Breast epithelium (tissue), 4 donors: ENCODE measurements around the gene RNASE13. TPM values are rescaled to one million over a fixed set of nuclear protein-coding genes. Genes with fewer than 3 reads are reported as not detected.

Experiments
- DNase-seq, 2 donors: peaks; one replicate each; pipeline ENCODE4 v3.0.0-alpha.2; 2019; ENCODE audit warnings: low spot score in 2 of 2
- H3K27ac ChIP-seq, 2 donors: fragments of 200-600 bp; sonication (generic) in 1 of 2; one replicate each; pipeline ENCODE4 v1.5.1; 2016 to 2019; ENCODE audit warnings: mild to moderate bottlenecking in 1 of 2
- H3K27me3 ChIP-seq, 2 donors: fragments of 200-600 bp; sonication (generic) in 1 of 2; one replicate each; pipeline versions ENCODE4 v1.5.1 to v1.6.0; 2017 to 2019; ENCODE audit warnings: control low read depth in 1 of 2, mild to moderate bottlenecking in 1 of 2
- H3K36me3 ChIP-seq: fragments of 200-600 bp; one replicate; pipeline ENCODE4 v1.5.1; 2019
- H3K4me1 ChIP-seq, 2 donors: fragments of 200-600 bp; sonication (generic); one replicate each; pipeline ENCODE4 v1.5.1; 2016 to 2019; ENCODE audit warnings: control low read depth in 1 of 2
- H3K4me3 ChIP-seq, 3 donors: fragments of 200-600 bp; sonication (generic); 1 replicate in 2 of 3; 2 replicates in 1 of 3; pipeline ENCODE4 v1.5.1; 2016 to 2019; ENCODE audit warnings: mild to moderate bottlenecking in 3 of 3, moderate library complexity in 2 of 3
- H3K9me3 ChIP-seq, 2 donors: fragments of 200-600 bp; sonication (generic) in 1 of 2; one replicate each; pipeline ENCODE4 v1.5.1; 2016 to 2019; ENCODE audit warnings: control low read depth in 1 of 2
- CTCF ChIP-seq, 3 donors: fragments of 450-650 bp; IDR thresholded peaks; one replicate each; pipeline ENCODE4 v1.5.1; 2016 to 2017; ENCODE audit warnings: antibody characterized with exemption in 3 of 3, mild to moderate bottlenecking in 3 of 3, moderate library complexity in 3 of 3
- POLR2A ChIP-seq: fragments of 450-650 bp; IDR thresholded peaks from one replicate; pipeline ENCODE4 v1.6.1; 2016; ENCODE audit warnings: antibody characterized with exemption, mild to moderate bottlenecking, moderate library complexity
- POLR2AphosphoS5 ChIP-seq, 3 donors: sonication (generic); formaldehyde crosslinking; IDR thresholded peaks; one replicate each; pipeline ENCODE4 v1.6.1; 2017; ENCODE audit warnings: antibody characterized with exemption in 3 of 3
- intact Hi-C: fragments of 100-400 bp; cut with DNase I; formaldehyde crosslinking; loops from one replicate; pipeline ENCODE4 v1.15.1; 2023; ENCODE audit warnings: low total_unique reads
- total RNA-seq, 3 donors: library from RNA; depleted of rRNA; stranded (reverse); fragments of >200 nt; gene quantifications; one replicate each; pipeline ENCODE4 v1.1.0, GENCODE V29; 2016

The RNASE13 gene
- total RNA-seq, 3 donors from 2014 or later, result not detected

GRCh38 chr14:21057803-21058675, 23.4 kb upstream of the RNASE13 start, which contains the start of gene RNASE8:
TSS of gene RNASE8 (plus strand) at chr14:21057822. CDS start at chr14:21057893, 71 bp downstream.
- DNase-seq, result no peak
- Histone ChIP-seq H3K4me1 (no peaks in the 10 kb centered on the region), H3K9me3 (no peaks in the 10 kb centered on the region), H3K27ac (no peak within 1 kb of the TSS), H3K4me3 (no peak within 1 kb of the TSS), H3K36me3 (no peaks in the 10 kb centered on the region), H3K27me3 (no peaks in the 10 kb centered on the region)
- TF ChIP-seq POLR2AphosphoS5 (IDR thresholded peaks at IDR 0.05) (no peak), POLR2A (no peak), CTCF (IDR thresholded peaks at IDR 0.05) (no peak)
- intact Hi-C loops, result no loop called here

- intact Hi-C loops, result no loop called here
These were observed 22.0 kb upstream of the RNASE13 start for GRCh38 chr14:21056520-21057163.

GRCh38 chr14:21055432-21056117, 21.0 kb upstream of the RNASE13 start:
- Histone ChIP-seq H3K9me3 (no peaks in the 10 kb centered on the region), H3K4me3 (no peak overlapping the region), H3K36me3 (no peaks in the 10 kb centered on the region), H3K4me1 (no peaks in the 10 kb centered on the region), H3K27me3 (no peaks in the 10 kb centered on the region), H3K27ac (no peak overlapping the region)
- intact Hi-C loops, result no loop called here
- DNase-seq, result no peak
- TF ChIP-seq POLR2A (no peak), POLR2AphosphoS5 (IDR thresholded peaks at IDR 0.05) (no peak), CTCF (IDR thresholded peaks at IDR 0.05) (no peak)

More at GRCh38 chr14:21056520-21057163, 22.0 kb upstream of the RNASE13 start:
- no peaks in the 10 kb centered on the region for H3K36me3 ChIP-seq
- no peak overlapping the region for H3K27ac ChIP-seq
- no peak overlapping the region for H3K4me3 ChIP-seq
- H3K27me3 ChIP-seq, result no peaks in the 10 kb centered on the region
- no peaks in the 10 kb centered on the region for H3K4me1 ChIP-seq
- no peak for DNase-seq
- TF ChIP-seq POLR2AphosphoS5 (IDR thresholded peaks at IDR 0.05) (no peak), POLR2A (no peak), CTCF (IDR thresholded peaks at IDR 0.05) (no peak)
- no peaks in the 10 kb centered on the region for H3K9me3 ChIP-seq

GRCh38 chr14:21054768-21055145, 20.1 kb upstream of the RNASE13 start:
- Histone ChIP-seq H3K27ac (no peak overlapping the region), H3K36me3 (no peaks in the 10 kb centered on the region), H3K4me1 (no peaks in the 10 kb centered on the region), H3K27me3 (no peaks in the 10 kb centered on the region), H3K4me3 (no peak overlapping the region), H3K9me3 (no peaks in the 10 kb centered on the region)
- TF ChIP-seq CTCF (IDR thresholded peaks at IDR 0.05) (no peak), POLR2A (no peak), POLR2AphosphoS5 (IDR thresholded peaks at IDR 0.05) (no peak)
- no peak for DNase-seq
- intact Hi-C loops, result no loop called here
